Upper lobe of right lung (tissue), 1 donor: ENCODE results near the gene ST8SIA6. TPM values are rescaled to one million over a fixed set of nuclear protein-coding genes. Genes with fewer than 3 reads are reported as not detected.

Source experiments
- ATAC-seq: fragments of 200-7000 bp; cut with Tn5 transposase; one replicate; pipeline ENCODE4 v1.9.1; 2020; ENCODE audit warnings: mild to moderate bottlenecking, moderate library complexity
- DNase-seq: peaks from one replicate; pipeline ENCODE4 v3.0.0-alpha.2; 2020
- H3K27ac ChIP-seq: fragments of 200-600 bp; one replicate; pipeline ENCODE4 v1.8.0; 2022
- H3K27me3 ChIP-seq: fragments of 200-600 bp; one replicate; pipeline ENCODE4 v1.8.0; 2022; ENCODE audit warnings: mild to moderate bottlenecking
- H3K36me3 ChIP-seq: fragments of 200-600 bp; one replicate; pipeline ENCODE4 v1.8.0; 2022
- H3K4me1 ChIP-seq: fragments of 200-600 bp; one replicate; pipeline ENCODE4 v1.8.0; 2022
- H3K4me3 ChIP-seq: fragments of 200-600 bp; one replicate; pipeline ENCODE4 v1.8.0; 2022; ENCODE audit warnings: mild to moderate bottlenecking
- H3K9me3 ChIP-seq: fragments of 200-600 bp; one replicate; pipeline ENCODE4 v1.8.0; 2022
- intact Hi-C: fragments of 100-400 bp; cut with DNase I; formaldehyde crosslinking; loops from one replicate; pipeline ENCODE4 v1.11.0; 2022
- total RNA-seq: library from RNA; stranded (reverse); fragmentation: NEBNext Ultra II Directional; extraction: Animal tissue kit (Norgen Biotek cat#: 25700); gene quantifications from one replicate; pipeline ENCODE4 v1.2.1, GENCODE V29; 2021
- TF ChIP-seq, protein P1 (sequence below): fragments of 200-600 bp; IDR thresholded peaks from one replicate; pipeline ENCODE4 v1.8.0; 2022; ENCODE audit warnings: antibody characterized with exemption
- donor health status: DM: no; HTN: yes; CAD: no; lungs with severe emphysema.

Gene ST8SIA6
- total RNA-seq, 1 donor from 2014 or later, result 13.9 TPM

DNA sequence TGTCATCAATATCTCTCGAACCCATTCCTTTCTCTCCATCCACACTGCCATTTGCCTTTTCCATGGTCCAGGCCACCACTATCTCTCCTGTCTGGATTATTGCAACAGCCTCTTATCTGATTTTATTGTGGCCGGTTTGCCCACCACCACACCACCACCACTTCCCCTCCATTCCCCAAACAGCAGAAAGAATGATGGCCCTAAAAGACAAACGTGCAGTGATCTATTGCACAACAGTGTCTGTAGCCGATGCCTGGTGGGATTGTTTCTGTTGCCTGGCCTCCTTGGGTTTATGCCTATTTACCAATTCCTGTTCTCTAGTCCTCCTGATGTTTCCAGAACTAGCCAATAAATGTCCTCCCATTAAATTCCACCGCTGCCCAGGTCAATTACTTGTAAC lies 10.2 kb upstream of the ST8SIA6 start:
- H3K36me3 ChIP-seq, result no peaks in the 10 kb centered on the region
- no peaks in the 10 kb centered on the region for H3K9me3 ChIP-seq
- no peaks in the 10 kb centered on the region for H3K27me3 ChIP-seq
- no peak for ATAC-seq
- H3K4me3 ChIP-seq, result no peak overlapping the region
- DNase-seq, result no peak
- no peak overlapping the region for H3K27ac ChIP-seq
- TF ChIP-seq, protein P1, sequence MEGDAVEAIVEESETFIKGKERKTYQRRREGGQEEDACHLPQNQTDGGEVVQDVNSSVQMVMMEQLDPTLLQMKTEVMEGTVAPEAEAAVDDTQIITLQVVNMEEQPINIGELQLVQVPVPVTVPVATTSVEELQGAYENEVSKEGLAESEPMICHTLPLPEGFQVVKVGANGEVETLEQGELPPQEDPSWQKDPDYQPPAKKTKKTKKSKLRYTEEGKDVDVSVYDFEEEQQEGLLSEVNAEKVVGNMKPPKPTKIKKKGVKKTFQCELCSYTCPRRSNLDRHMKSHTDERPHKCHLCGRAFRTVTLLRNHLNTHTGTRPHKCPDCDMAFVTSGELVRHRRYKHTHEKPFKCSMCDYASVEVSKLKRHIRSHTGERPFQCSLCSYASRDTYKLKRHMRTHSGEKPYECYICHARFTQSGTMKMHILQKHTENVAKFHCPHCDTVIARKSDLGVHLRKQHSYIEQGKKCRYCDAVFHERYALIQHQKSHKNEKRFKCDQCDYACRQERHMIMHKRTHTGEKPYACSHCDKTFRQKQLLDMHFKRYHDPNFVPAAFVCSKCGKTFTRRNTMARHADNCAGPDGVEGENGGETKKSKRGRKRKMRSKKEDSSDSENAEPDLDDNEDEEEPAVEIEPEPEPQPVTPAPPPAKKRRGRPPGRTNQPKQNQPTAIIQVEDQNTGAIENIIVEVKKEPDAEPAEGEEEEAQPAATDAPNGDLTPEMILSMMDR, result no peak
- intact Hi-C loops, result no loop called here
- H3K4me1 ChIP-seq, result no peaks in the 10 kb centered on the region

DNA sequence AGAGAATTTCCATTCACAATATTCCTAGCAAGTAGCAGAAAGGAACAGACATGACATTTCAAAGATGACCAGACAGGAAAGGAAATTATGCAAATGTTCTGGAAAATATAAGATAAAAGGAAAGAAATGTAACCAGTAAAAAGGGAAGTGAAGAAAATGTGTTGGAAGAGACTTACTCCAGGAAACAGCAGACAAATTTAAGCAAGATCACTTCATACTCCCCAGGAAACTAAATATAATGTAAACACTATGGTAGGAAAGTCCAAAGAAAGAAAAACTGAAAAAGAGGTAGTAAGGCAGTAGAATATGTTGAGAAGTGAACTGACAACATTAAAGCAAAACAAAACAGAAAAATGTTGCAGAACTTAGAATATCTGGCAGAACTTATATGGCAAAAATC lies 6.4 kb upstream of the ST8SIA6 start:
- ATAC-seq (no peak), DNase-seq (no peak)
- H3K4me3 ChIP-seq, result no peak overlapping the region
- TF ChIP-seq, protein P1, result no peak
- H3K27me3 ChIP-seq, result peaks cover 7% of the 10 kb centered on the region
- no peak overlapping the region for H3K27ac ChIP-seq
- no peaks in the 10 kb centered on the region for H3K36me3 ChIP-seq
- intact Hi-C loops, result no loop called here
- no peaks in the 10 kb centered on the region for H3K9me3 ChIP-seq
- no peaks in the 10 kb centered on the region for H3K4me1 ChIP-seq

DNA sequence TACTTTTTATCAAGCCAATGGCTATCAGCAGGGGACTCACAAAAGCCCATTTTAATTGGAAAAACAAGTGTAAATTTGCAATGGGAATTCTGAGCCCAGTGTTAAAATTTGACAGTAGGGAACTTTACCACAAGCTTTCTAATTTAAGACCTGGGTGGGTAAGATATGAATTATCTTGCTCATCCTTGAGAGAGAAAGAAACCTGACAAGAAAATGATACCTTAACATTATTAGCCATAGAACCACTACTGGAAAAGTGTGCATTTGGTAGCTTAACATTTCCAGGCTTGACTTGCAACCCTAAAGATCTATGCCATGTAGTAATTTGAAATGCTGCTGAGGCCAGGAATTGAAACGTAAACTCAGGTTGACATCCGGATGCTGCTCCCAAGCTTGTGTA lies 2.7 kb upstream of the ST8SIA6 start:
- intact Hi-C loops, result no loop called here
- no peak overlapping the region for H3K4me3 ChIP-seq
- H3K27me3 ChIP-seq, result peaks cover 24% of the 10 kb centered on the region
- H3K4me1 ChIP-seq, result peaks cover 7% of the 10 kb centered on the region
- DNase-seq (no peak), ATAC-seq (no peak)
- TF ChIP-seq, protein P1, result no peak
- no peaks in the 10 kb centered on the region for H3K9me3 ChIP-seq
- H3K27ac ChIP-seq, result no peak overlapping the region
- no peaks in the 10 kb centered on the region for H3K36me3 ChIP-seq

DNA sequence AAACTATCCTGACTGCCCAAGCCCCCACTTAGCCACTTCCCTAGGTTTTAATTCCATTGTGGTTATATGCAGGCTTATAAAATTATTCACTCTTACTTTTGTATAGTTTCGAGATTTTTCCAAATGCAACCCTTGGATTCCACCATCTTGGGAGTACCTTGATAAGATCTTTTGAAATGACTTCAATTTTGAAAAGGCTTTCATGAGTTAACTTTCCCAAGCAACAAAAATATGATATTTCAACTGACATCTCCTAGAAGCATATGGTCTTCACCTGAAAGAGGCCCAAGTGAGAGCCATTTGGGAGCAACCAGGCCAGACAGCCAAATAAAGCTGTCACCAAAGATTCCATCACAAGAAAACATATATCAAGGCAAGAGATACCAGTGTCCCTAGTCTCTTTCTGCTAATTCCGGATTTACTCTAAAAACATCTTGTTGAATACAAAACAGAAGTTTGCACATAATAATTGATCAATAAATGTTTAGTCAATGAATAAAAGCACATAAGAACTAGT lies 1.7 kb upstream of the ST8SIA6 start:
- no peak for DNase-seq
- no peak overlapping the region for H3K4me3 ChIP-seq
- H3K27me3 ChIP-seq, result peaks cover 27% of the 10 kb centered on the region
- H3K9me3 ChIP-seq, result no peaks in the 10 kb centered on the region
- intact Hi-C loops, result no loop called here
- no peak overlapping the region for H3K27ac ChIP-seq
- H3K36me3 ChIP-seq, result no peaks in the 10 kb centered on the region
- peaks cover 7% of the 10 kb centered on the region for H3K4me1 ChIP-seq
- TF ChIP-seq, protein P1, result no peak
- ATAC-seq, result no peak

DNA sequence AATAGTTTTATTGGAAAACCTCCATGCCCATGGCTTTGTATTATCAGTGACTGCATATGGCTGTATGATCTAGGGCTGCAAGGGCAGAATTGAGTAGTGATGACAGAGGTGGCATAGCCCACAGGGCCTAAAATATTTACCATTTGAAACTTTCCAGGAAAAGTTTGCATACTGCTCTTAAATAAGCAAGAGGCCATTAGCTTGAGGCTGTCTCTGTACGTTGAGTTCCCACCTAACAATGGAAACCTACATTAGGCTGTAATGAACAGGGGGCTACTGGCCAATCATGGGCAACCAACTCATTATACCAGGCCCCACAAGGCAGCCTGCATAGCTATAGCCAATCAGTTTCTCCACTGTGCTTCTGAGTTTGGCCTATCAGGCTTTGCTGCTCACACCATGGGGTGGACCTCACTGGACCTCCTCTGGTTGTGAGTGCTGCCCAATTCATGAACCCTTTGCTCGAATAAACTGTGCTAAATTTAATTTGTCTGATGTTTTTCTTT lies 673 bp upstream of the ST8SIA6 start:
- Histone ChIP-seq H3K36me3 (no peaks in the 10 kb centered on the region), H3K4me3 (peak overlapping the region; percentile 44), H3K9me3 (no peaks in the 10 kb centered on the region), H3K4me1 (peaks cover 7% of the 10 kb centered on the region), H3K27ac (peak overlapping the region; percentile 49), H3K27me3 (peaks cover 27% of the 10 kb centered on the region)
- intact Hi-C loops, result no loop called here
- DNase-seq (no peak), ATAC-seq (no peak)
- TF ChIP-seq, protein P1, result no peak
